Brain pericyte (primary cell): ENCODE results near the gene DCLRE1B.
A peak's percentile ranks its signal among the peaks of the same experiment; 100 is the strongest.

Experiments
- DNase-seq: peaks from one replicate; pipeline ENCODE4 v3.0.0-alpha.2; 2012; ENCODE audit warnings: low read depth, low spot score

DCLRE1B gene

DNA sequence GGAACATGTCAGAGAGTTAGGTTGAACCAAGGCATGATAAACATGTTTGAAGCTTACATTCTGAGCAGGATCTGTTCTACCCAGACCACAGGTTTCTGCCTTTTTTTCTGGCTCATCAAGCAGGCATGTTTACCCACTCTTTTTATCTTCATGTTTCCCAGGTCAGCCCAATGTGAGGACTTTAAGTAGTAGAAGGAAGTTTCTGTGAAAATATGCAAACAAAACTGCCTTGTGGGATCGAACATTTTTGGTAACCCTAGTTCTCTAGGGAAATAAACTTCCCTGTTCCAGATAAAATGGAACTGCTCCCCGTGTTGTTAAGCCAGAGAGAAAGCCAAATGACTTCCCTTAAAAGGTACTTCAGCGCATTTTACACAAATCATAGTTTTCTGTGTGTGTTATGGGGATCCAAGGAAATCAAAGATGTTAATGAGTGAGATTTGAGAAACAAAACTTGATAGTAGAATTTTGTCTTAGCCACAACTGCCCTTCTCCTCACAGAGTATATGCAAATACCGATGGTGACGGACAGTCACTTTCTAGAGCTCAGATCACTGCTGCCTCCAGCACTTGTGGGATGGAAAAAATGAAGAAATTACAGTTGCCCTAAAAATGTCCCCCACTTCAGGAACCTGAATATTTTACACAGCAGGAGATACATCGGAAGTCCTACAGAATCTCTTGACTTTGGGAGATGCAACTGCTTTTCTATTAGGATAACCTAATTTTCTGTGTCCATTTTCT is 23.2 kb downstream of the DCLRE1B start:
- no peak for DNase-seq

DNA sequence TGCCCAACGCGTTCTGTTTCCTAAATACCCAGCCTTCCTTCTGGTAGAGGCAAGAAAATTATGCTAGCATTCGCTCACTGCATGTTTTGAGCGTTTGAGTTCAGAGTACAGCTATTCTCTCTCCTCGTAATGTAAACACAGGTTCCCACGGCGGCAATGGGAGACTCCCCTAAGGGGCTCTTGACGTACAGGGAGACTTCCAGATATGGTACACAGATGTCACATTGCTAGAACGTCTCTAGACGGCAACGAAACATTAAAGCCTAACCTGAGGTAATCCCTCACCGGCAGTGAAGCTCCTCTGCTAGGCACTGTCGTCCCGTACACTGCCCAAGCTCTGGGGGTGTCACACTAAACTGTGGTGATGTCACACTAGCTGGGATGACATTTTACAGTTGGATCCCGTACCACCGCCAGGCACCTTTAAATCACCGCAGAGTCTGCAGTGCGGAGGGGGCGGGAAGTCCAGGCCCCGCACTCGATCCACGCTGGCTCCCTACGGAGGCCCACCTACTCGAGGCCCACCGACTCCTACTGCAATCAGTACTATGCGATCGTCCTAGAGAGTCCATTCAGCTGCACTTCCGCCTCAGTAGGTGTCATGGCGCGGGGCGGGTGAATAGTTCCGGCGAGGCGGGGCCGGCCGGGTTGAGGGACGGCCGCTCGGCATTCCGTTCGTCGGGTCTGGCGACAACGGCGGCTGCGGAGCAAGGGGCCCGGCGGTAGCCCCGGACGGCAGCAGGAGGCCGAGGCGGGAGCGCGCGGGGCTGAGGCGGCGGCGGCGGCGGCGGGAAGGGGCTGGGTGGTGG is 24.0 kb downstream of the DCLRE1B start, which contains the start of gene HIPK1:
HIPK1 (plus strand) TSS at position 384 of the 809 bp plus-strand sequence.
- peak; percentile 59 for DNase-seq

DNA sequence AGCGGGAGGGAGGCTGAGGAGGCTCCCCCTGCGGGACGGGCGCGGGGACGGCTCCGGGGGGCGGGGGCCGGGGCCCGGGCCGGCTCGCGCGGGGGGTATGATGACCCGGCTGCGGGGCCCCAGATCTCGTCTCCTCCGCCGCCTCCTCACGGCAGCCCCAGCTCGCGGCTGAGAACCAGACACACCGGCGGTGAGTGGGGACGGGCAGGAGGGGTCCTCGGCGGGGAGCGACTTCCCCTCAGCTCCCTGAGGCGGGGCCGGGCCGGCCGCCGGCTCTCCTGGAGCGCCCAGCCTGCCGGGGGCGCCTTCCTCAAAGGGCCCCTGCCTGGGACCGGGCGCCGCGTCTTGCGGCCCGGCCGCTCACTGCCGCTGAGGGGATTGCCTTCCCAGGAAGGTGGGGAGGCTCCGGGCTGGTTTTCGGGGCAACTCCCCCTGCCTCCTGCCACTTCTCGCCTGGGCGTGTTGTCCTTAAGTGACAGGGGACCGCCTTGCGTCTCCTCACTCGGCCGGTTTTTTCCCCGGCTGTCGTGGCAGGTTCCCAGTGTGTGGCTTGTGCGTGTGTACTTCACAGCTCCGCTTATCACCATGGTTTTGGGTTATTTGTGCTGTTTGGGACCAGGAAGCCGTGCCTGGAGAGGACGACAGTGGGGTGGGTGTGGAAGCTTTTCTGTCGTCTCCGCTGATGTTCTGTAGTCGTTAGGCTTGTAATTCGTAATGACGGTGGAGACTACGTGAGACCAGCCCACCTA is 24.8 kb downstream of the DCLRE1B start:
- DNase-seq, result no peak

DNA sequence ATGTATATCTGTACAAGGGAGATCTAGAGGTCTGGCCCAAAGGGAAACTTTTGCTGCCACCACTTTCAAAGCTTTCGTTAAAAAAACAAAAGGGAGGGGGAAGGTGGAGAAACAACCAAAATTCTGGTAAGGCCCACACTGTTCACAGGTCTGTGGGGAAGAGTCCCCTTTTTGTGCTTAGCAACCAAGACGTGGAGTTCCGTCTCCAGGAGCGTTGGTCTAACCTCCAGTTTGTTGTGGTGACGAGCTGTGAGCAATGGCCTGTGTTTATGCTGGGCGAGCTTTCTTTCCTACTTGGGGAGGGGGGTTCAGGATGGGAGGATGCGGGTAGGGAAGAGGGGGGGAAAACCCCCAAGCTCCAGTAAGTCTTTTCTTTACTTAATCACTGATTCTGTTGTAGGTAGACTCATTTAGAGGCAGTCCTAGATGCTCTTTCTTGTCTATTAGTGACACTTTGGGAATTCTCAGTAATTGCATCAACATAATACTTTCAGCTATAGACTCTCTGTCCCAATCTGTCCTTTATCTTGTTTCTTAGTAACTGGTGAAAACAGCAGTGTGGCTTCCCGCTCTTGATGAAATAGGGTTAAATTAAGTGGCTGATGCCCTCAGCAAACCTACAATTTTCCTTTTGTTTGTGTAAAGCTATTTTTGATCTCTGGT is 25.5 kb downstream of the DCLRE1B start:
- DNase-seq, result no peak

DNA sequence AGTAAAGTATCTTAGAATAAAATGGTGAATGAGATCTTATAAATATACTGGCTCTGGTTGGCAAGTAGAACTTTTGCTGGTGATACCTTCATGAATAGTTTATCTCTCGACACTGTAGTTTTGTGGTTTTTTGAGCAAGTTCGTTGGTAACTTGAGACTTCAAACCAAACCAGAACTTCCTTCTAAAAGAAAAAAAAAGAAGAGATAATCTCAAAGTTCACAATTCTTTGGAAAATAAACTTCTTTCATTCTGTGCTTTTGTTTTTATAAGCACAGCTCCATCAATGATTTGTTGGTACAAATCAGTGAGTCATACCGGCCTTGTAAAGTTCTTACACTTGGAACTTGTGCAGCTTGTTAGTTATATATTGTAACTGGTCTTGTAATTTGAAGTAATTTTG is 26.3 kb downstream of the DCLRE1B start:
- peak; percentile 38 for DNase-seq

DNA sequence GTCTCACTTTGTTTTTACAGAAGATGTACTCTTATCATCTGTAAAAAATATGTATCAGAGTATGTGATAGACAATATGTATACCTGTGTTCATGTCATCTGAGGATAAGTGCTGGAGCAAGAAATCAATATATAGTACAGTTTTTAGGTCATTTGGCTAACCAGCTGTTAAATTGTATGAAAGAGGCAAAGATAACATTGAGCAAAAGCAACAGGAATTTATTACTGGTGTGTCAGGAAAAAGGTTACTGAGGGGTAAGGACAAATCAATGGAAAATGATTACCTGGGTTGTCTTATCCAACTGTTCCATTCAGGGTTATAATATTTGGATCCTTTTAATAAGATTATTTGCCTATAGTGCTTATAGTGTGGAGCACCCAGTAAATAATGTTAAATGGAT is 28.9 kb downstream of the DCLRE1B start:
- DNase-seq, result no peak

DNA sequence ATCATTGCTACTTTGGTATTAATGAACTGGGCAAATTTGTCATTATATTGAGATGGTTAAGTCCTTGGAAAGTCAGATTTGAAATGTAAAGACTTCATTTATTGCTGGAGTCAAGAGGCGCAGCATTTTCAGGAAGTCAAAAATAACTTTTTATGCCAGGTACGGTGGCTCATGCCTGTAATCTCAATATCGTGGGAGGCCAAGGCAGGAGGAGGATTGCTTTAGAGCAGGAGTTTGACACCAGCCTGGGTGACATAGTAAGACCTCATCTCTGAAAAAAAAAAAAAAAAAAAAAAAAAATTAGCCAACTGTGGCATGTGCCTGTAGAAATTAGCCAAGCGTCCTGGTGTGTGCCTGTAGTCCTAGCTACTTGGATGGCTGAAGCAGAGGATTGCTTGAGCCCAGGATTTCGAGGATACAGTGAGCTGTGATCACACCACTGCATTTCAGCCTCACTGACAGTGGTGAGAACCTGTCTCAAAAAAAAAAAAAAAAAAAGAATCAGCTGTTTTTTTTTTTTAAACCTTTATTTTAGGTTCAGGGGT is 29.5 kb downstream of the DCLRE1B start:
- DNase-seq, result no peak

DNA sequence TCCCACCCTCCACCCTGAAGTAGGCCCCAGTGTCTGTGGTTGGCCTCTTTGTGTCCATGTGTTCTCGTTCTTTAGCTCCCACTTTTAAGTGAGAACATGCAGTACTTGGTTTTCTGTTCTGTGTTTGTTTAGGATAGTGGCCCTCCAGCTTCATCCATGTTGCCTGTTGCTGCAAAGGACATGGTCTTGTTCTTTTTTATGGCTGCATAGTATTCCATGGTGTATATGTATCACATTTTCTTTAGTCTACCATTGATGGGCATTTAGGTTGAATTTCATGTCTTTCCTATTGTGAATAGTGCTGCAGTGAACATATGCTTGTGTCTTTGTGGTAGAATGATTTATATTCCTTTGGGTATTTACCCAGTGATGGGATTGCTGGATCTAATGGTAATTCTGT is 30.1 kb downstream of the DCLRE1B start:
- no peak for DNase-seq

- DNase-seq, result no peak
These were observed 30.8 kb downstream of the DCLRE1B start for GRCh38 chr1:113935970-113936369.

GRCh38 chr1:113937146-113937545 is 32.0 kb downstream of the DCLRE1B start:
- no peak for DNase-seq

- no peak for DNase-seq
These were observed 33.1 kb downstream of the DCLRE1B start for GRCh38 chr1:113938192-113938591.

DNA sequence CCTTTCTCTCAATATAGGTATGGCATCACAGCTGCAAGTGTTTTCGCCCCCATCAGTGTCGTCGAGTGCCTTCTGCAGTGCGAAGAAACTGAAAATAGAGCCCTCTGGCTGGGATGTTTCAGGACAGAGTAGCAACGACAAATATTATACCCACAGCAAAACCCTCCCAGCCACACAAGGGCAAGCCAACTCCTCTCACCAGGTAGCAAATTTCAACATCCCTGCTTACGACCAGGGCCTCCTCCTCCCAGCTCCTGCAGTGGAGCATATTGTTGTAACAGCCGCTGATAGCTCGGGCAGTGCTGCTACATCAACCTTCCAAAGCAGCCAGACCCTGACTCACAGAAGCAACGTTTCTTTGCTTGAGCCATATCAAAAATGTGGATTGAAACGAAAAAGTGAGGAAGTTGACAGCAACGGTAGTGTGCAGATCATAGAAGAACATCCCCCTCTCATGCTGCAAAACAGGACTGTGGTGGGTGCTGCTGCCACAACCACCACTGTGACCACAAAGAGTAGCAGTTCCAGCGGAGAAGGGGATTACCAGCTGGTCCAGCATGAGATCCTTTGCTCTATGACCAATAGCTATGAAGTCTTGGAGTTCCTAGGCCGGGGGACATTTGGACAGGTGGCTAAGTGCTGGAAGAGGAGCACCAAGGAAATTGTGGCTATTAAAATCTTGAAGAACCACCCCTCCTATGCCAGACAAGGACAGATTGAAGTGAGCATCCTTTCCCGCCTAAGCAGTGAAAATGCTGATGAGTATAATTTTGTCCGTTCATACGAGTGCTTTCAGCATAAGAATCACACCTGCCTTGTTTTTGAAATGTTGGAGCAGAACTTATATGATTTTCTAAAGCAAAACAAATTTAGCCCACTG is 35.5 kb downstream of the DCLRE1B start:
- DNase-seq, result no peak

DNA sequence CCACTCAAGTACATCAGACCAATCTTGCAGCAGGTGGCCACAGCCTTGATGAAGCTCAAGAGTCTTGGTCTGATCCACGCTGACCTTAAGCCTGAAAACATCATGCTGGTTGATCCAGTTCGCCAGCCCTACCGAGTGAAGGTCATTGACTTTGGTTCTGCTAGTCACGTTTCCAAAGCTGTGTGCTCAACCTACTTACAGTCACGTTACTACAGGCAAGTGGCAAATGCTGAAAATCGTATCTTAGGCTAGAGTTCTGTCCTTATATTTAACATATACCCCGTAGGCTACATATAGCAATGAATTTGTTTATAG is 36.1 kb downstream of the DCLRE1B start:
- no peak for DNase-seq

GRCh38 chr1:113942527-113942926 is 37.4 kb downstream of the DCLRE1B start:
- no peak for DNase-seq

GRCh38 chr1:113943028-113943811 is 38.1 kb downstream of the DCLRE1B start:
- DNase-seq, result no peak

DNA sequence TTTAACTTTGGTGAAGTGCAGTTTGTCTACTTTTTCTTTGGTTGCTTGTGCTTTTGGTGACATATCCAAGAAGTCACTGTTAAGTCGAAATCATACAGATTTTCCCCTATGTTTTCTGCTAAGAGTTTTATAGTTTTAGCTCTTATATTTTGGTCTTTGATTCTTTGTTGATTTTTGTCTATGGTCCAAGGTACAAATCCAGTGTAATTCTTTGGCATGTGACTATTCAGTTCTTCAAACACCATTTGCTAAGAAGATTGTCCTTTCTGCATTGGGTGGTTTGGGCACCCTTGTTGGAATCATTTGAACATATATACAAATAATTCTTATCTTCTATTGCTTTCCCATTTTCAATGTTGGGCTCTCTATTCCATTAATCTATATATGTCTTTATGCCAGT is 40.2 kb downstream of the DCLRE1B start:
- no peak for DNase-seq

DNA sequence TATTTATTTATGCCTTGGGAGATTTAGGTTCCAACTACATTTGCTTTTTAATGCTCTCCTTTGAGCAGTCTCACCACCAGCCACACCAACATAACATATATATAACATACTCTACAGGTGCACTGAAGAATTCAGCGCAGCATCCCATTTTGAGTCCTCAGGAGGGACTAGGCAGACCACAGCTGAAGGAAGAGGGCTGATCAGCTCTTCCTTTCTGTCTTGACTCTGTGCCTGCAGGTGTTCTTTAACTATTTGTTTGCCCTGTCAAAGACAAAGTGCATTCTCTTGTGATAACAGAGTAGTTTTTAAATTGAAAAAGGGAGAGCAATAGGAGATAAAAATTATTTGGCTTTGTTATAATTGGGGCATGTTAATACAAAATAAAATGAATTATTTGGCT is 41.0 kb downstream of the DCLRE1B start:
- no peak for DNase-seq

DNA sequence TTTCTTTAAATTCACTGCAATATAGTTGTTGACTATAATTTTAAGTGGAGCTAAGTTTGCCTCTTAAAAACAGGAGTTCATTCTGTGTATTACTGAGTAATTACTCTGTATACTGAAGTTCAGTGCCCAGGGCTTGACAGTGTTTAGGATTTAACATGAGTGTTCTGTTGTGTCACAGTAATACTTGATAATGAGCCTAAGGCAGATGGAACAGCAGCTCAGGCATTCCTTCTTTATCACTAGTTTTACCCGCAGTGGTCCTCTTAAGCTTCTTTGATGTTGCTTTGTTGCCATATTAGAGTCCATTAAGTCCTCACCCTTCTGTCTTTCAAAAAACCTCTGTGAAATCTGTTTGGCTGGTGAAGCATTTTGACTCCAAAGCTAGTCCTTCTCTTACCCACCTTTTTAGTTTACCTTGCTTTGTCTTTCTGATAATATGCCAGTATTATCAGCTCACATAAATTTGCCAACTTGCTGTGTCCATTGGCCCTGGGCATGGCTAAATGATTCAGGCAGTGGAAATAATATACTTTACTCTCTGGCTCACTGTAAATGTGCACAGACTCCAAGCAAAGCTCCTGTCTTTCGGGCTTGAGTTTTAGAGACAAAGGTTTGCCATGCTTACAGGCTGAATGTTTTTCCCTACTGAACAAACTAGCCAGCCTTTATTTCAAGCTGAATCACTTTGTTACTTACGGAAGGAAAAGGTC is 41.7 kb downstream of the DCLRE1B start:
- no peak for DNase-seq
